Measurements from ENCODE around the gene LIMA1. TPM values are rescaled to one million over a fixed set of nuclear protein-coding genes. Genes with fewer than 3 reads are reported as not detected.
A peak's percentile ranks its signal among the peaks of the same experiment; 100 is the strongest.

Gene LIMA1
- total and polyA plus RNA-seq, 9 of the 15 experiments (the other 6 are each of a cell fraction or from before 2014, with no cell fraction given): 20.2 to 37.8 (median 27.3) TPM

GRCh38 chr12:50283229-50283923, at the start of gene LIMA1 (continued):
- TF ChIP-seq ZNF584 (CRISPR knock-in tag; IDR thresholded peaks at IDR 0.05; ENCODE audit: low read depth) (no peak; the same call in 1 of the 2 replicates), NCOA6 (IDR thresholded peaks at IDR 0.05) (peak; percentile 85), SUPT5H (IDR thresholded peaks at IDR 0.05) (peak; percentile 88), SMAD1 (IDR thresholded peaks at IDR 0.05; ENCODE audit: low read depth, low read length, partially characterized antibody) (peak; percentile 38), CBFA2T3 (IDR thresholded peaks at IDR 0.05) (no peak), TFE3 (CRISPR knock-in tag; IDR thresholded peaks at IDR 0.05) (no peak), ZZZ3 (IDR thresholded peaks at IDR 0.05) (no peak), SRSF1 (IDR thresholded peaks at IDR 0.05; ENCODE audit: low read depth, low read length) (no peak), GTF2A2 (tag; IDR thresholded peaks at IDR 0.05) (no peak), ZFPM2 (CRISPR knock-in tag; IDR thresholded peaks at IDR 0.05) (no peak), E2F8 (IDR thresholded peaks at IDR 0.05; ENCODE audit: low read depth, partially characterized antibody) (no peak), ZNF274 (IDR thresholded peaks at IDR 0.05; ENCODE audit: borderline replicate concordance, low read depth, low read length) (no peak), TBL1XR1 (IDR thresholded peaks at IDR 0.05; ENCODE audit: low read length in 2 of 2) (no peak), MTA3 (IDR thresholded peaks at IDR 0.05; ENCODE audit: borderline replicate concordance) (no peak; the same call in 1 of the 2 replicates), ZNF3 (CRISPR knock-in tag; IDR thresholded peaks at IDR 0.05) (no peak), SMC3 (conservative IDR thresholded peaks at IDR 0.05; ENCODE audit: insufficient read depth, low read depth, low read length) (no peak; the same call in 1 of the 2 replicates), NFATC3 (IDR thresholded peaks at IDR 0.05) (no peak), SNIP1 (IDR thresholded peaks at IDR 0.05; ENCODE audit: low read depth) (no peak), MCM7 (IDR thresholded peaks at IDR 0.05) (no peak), ZNF354B (CRISPR knock-in tag; IDR thresholded peaks at IDR 0.05) (no peak), CTCFL (IDR thresholded peaks at IDR 0.05; ENCODE audit: borderline replicate concordance, insufficient read depth, low read depth, low read length, poor library complexity, severe bottlenecking) (peak; percentile 38), POLR2AphosphoS5 (IDR thresholded peaks at IDR 0.05; ENCODE audit: control insufficient read depth, insufficient read depth, low read depth, low read length) (peak; percentile 80)
